Middle frontal gyrus (tissue), 1 donor: ENCODE results near the gene CUBN.

Experiments used
- DNase-seq: peaks from one replicate; pipeline ENCODE4 v3.0.0-alpha.2; 2015; ENCODE audit warnings: low spot score; ENCODE audit errors: extremely low spot score

The CUBN gene

GRCh38 chr10:17129741-17130140, at the start of gene CUBN:
Gene CUBN, minus strand, starts transcription at chr10:17129811. Its CDS starts 46 bp downstream, at chr10:17129765.
- DNase-seq, result no peak

GRCh38 chr10:17179002-17179401, 49.4 kb upstream of the CUBN start:
- no peak for DNase-seq

GRCh38 chr10:17178006-17178405, 48.4 kb upstream of the CUBN start:
- no peak for DNase-seq

- no peak for DNase-seq
Measured at GRCh38 chr10:17177014-17177413, 47.4 kb upstream of the CUBN start.

GRCh38 chr10:17176091-17176490, 46.5 kb upstream of the CUBN start:
- DNase-seq, result no peak

- no peak for DNase-seq
Measured at GRCh38 chr10:17175551-17175950, 45.9 kb upstream of the CUBN start.

GRCh38 chr10:17174626-17175025, 45.0 kb upstream of the CUBN start:
- DNase-seq, result no peak

- DNase-seq, result no peak
Measured at GRCh38 chr10:17171141-17171641, 41.6 kb upstream of the CUBN start.

GRCh38 chr10:17169803-17170202, 40.2 kb upstream of the CUBN start:
- no peak for DNase-seq

GRCh38 chr10:17166699-17167098, 37.1 kb upstream of the CUBN start:
- no peak for DNase-seq

- no peak for DNase-seq
Measured at GRCh38 chr10:17162828-17163227, 33.2 kb upstream of the CUBN start.

GRCh38 chr10:17161775-17162174, 32.2 kb upstream of the CUBN start:
- DNase-seq, result no peak

- DNase-seq, result no peak
Measured at GRCh38 chr10:17157024-17157423, 27.4 kb upstream of the CUBN start.

- DNase-seq, result no peak
Measured at GRCh38 chr10:17155826-17156225, 26.2 kb upstream of the CUBN start.

GRCh38 chr10:17154116-17154515, 24.5 kb upstream of the CUBN start:
- DNase-seq, result no peak

GRCh38 chr10:17153321-17153720, 23.7 kb upstream of the CUBN start:
- DNase-seq, result no peak

GRCh38 chr10:17151716-17152115, 22.1 kb upstream of the CUBN start:
- DNase-seq, result no peak

- no peak for DNase-seq
Measured at GRCh38 chr10:17147884-17148489, 18.4 kb upstream of the CUBN start.

GRCh38 chr10:17146892-17147291, 17.3 kb upstream of the CUBN start:
- no peak for DNase-seq

- no peak for DNase-seq
Measured at GRCh38 chr10:17145239-17145638, 15.6 kb upstream of the CUBN start.

- DNase-seq, result no peak
Measured at GRCh38 chr10:17144757-17145156, 15.1 kb upstream of the CUBN start.

GRCh38 chr10:17144032-17144431, 14.4 kb upstream of the CUBN start:
- DNase-seq, result no peak

GRCh38 chr10:17143055-17143690, 13.6 kb upstream of the CUBN start:
- DNase-seq, result no peak
